HG02759 (cell line): ENCODE measurements around the gene LAMB1.

Source experiments
- ATAC-seq: cut with Tn5 transposase; IDR thresholded peaks from one replicate; pipeline ENCODE4 v1.9.1; 2021; ENCODE audit warnings: mild to moderate bottlenecking, moderate library complexity; ENCODE audit not compliant: unreplicated experiment

The LAMB1 gene

GRCh38 chr7:107949443-107949935, 53.5 kb downstream of the LAMB1 start:
- ATAC-seq, result no peak

DNA sequence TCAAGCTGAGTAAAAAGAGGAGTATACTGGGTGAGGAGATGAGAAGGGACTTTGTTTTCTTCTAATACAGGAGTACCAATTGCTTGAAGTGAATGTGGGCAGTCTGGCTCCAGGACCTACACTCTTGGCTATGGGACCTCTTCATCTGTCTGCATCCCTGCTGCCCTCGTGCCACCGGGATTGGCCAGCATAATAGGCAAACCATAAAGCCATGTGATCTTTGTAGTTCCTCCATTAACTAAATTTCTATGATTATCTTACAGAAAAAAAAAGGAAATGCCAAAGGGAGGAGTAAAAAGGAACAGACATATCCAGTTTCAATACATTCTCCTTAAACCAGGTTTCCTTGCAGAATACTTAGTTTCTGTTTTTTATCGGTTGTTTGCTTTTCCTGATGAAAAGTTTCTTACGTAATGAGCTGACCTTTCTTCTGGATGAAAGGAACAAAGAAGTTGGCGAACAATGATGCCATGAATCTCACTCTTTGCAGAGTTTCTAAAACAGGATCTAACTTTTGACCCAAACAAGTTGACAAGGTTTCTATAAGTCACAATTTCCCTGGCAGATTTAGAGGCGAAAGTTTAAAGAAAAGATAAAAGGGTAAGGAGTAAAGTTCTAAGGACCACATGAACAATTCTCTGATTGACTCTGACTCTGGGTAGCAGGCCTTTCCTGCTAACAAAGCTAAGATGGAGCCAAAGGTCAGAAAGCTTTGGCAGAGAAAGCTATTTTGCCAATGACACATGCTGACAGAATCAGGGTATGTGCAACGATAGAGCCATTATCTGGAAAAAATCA, 54.1 kb downstream of the LAMB1 start:
- no peak for ATAC-seq

DNA sequence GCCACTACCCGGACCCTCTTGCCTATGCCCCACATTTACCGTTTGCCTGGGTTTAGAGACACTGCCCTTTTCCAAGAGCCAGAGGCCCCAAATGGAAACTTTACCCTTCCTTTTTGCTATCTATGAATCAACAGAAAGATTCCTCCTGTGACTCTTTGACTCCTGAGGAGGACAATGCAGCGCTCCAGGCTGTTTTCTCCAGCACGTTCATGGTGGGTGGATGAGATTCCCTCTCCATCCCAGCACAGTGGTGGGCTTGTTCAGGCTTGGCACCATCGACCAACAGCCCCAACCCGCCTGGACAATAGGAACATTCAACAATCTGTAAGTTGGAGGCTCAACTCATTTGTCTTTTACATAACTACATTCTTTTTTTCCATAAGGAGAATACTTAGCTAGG, 56.1 kb downstream of the LAMB1 start:
- ATAC-seq, result no peak

- no peak for ATAC-seq
These were observed 56.5 kb downstream of the LAMB1 start for GRCh38 chr7:107946451-107946850.

- no peak for ATAC-seq
These were observed 57.6 kb downstream of the LAMB1 start for GRCh38 chr7:107945332-107945731.

GRCh38 chr7:107944411-107945169, 58.4 kb downstream of the LAMB1 start:
- ATAC-seq, result no peak

DNA sequence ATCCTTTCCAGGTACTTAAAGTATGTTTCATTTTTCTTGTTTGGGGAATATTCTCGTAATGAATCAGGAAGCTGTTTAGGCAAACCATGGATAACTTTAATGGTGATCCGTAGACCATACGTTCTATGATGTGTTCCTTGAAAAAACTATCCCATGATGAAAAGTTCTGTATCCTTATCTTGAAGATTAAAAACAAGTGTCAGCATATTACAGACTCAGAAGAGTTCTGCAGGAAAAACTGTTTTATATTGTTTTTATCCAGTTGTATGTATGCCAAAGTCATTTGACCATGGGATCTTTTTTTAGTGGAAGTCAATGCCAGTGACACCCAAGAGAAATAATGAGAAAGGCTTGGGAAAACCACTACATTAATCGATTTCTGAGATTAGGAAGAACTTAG, 59.9 kb downstream of the LAMB1 start:
- no peak for ATAC-seq

DNA sequence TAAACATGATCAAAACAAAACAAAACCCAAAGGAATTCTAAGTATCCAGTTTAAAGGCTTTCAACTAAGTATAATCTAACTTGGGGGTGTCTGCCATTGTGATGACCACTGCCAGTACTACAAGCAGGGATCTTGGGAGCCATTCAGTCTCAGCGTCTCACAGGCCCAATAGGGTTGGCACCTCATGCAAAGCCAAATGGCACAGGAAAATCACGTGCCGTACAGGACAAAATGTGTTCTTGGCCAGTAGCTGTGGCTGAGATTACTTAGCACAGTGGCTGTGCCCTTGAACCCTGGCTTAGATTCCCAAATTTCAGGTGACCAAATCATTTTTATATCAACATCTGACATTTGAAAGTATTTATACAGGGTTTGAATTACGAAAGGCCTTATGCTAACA, 62.0 kb downstream of the LAMB1 start:
- no peak for ATAC-seq

DNA sequence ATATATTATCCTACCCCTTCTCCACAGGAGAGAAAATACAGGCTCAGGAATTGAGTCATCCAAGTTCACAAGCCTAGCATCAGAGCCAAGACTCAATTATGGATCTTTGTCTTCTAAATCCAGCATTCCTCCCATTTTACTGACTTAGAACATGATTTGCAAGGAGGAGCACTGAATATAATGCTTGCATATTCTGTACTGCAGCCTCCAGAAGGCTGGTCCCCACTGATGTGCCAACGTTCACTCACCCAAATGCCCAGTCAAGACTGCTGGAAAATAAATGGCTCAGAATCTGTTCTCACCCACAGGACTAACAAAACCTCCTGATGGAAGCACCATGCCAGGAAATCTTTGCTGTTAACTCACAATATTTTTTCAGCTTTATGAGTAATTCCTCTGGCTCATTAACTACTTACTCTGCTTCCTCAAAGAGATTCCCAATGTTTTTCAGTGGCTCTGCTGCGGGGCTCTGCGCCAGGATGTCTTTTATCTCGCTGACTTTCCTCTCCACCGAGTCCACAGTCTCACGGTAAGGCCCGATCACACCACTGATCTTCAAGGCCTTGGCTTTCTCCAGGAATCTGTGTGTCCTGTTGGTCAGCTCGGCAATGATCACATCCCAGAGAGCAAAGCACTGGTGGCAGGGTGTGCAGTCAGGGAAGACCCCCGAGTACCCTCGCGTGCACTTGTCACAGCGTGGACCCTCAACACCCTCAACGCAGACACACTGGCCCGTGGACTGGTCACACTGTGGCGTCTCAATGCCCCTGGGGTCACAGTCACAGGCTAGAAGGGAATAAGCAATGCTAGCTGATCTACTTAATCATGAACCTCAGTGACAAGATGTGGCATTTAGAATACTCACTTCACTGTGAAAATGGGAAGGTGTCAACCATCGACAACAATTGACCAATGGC, 63.1 kb downstream of the LAMB1 start:
- ATAC-seq, result no peak

GRCh38 chr7:107938456-107939250, 64.3 kb downstream of the LAMB1 start:
- ATAC-seq, result no peak

- no peak for ATAC-seq
These were observed 65.4 kb downstream of the LAMB1 start for GRCh38 chr7:107937531-107937930.

GRCh38 chr7:107936312-107936711, 66.6 kb downstream of the LAMB1 start:
- no peak for ATAC-seq

DNA sequence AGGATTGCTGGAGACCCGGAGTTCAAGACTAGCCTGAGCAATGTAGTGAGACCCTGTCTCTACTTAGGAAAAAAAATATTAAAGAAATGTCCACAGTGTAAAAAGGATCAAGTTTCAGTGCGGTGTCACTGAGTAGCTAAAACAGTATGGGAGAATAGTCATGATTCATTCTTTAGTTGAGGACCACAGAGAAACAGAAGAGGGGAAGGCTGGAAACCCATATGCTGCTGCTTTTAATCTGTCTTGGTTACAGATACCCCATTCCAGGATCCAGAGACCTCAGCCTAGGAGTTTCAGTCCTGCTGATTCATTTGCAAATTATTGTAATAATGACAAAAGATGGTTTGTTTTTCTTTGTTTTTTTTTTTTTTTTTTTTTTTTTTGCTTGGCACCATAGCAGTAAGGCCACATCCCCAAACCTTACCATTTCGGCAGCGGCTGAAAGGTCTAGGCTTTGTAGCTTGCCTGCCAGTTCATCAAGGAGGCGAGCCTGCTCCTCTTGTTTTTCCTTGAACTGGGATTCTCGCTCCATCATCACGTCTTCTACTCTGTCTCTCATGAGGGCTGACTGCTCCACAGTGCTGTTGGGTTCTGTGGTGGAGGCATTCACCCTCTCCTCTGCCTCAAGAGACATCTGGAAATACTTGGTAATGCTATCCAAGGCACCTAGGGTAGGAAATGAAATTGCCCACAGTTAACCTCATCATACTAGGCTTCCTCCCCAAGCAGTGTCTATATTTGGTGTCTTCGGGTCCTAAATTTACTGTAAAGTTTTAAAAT, 67.8 kb downstream of the LAMB1 start:
- no peak for ATAC-seq

DNA sequence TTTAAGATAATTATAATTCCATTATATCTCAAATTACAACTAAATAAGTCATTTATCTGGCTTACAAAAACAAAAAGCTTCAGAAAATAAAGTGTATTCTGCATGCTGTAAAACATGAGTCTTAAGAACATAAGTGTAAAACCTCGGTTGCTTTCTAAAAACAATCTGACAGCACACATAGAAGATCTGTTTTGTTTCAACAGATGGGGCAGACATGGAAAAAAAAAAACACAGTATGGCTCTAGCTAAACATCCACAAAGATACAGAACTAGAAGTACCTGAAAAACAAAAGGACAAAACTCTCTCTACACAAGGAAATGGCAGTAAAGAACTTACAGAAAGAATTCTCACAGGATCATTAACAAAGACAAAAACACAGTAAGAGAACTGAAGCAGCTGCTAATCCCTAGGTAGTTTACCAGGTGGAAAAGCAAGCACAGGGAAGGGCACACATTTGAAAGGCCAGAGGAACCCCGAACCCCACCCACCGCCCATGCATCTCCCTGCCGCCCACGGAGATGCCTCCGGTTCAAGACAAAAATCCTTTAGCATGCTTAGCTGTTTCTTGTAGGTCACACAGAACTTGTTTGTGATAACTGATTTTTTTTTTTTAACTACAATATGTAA, 69.5 kb downstream of the LAMB1 start:
- ATAC-seq, result no peak

DNA sequence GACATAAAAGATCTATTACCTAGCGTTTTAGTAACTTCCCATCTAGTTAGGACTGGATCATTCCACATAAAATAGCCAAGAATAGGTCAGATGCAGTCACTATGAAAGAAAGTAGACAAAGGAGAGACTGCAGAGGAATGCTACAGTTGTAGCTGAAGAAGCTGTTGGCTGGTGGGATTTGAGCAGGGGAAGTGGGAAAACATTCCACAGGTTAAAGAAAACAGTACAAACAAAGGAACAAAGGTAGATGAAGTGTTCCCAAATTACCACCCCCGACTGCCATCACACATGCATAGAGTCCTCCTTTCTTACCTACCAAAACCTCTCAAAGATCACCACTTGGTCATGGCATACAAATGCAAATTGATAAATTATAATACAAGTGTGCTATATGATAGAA, 70.2 kb downstream of the LAMB1 start:
- ATAC-seq, result no peak

DNA sequence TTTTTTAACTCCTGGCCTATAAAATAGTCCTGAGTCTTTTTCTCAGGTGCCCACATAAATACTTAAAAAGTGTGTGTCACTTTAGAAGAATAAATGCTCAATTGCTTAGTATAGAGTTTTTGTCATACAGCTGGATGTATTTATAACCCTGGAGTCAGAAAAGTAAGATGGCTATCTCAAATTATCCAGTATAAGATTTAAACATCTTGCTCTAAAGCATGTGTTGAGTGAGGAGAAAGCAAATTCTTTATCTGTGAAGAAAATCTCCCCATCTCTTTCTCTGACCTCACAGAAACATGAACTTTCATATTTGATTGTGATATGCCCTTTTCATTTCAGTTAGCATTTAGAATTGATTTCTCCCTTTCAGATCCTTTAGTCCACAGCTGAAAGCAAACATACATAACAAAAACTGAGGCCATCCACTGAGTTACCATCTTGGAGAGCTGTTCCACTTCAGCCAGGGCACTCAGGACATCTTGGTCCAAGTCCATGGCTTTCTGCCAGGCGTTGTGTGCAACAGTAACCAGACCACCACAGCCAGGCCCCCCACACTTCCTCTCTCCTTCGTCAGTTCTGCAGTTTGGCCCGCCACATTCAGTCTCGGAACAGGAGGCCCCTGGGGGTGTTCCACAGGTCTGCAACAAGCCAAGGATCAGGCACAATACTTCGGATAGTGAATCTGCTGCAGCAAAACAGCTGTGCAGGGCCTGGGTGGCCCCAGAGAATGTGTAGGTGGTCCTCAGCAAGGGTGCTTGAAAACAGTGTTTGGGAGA, 71.0 kb downstream of the LAMB1 start:
- no peak for ATAC-seq

DNA sequence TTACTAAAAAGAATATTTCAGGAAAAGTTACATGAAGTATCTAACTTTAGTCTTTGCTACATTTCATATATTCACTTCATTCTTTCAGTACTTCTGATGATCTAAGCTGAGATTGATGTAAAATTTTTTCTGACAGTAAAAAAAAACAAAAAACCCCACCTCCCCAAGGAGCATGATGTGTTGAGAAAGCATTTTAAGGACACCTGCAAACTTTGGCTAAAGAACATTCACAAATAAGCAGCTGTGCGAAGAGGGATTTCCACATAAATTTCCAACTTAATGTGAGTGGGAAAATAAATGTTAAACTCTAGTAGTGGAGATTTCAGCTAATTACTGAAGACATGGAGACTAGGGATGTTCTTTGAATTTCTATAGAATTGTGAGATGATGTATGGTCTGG, 76.5 kb downstream of the LAMB1 start:
- no peak for ATAC-seq

DNA sequence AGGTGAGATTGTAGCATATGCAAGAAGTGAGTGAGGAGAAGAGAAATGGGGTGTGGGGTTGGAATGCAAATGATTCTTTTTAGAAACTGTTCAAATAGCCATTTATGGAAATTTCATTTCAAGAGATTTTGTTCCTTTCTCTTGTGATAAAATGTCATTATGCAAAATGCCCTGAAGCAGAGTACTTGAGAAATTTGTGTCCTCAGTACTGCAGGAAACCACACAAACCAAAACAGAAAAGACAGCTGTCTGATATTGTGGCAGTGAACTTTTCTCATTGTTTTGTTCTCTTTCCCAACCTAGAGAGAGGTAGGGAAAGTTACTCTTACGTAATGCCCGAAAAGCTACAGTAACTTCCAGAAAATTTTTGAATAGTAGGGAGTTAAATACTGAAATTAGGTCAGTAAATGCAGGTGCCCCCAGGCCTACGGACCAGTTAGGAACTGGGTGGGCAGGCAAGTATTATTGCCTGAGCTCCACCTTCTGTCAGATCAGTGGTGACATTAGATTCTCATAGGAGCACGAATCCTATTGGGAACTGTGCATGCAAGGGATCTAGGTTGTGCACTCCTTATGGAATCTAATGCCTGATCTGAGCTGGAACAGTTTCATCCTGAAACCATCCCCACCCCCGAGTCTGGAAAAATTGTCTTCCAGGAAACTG, 78.0 kb downstream of the LAMB1 start:
- peak; percentile 88 for ATAC-seq
